Measurements from ENCODE around the gene TMEM151B.
"Not testable (repeated sequence)": the region's sequence is repeated elsewhere in the genome, so short reads cannot be mapped to it uniquely, and the experiment has no call there.

The TMEM151B gene

DNA sequence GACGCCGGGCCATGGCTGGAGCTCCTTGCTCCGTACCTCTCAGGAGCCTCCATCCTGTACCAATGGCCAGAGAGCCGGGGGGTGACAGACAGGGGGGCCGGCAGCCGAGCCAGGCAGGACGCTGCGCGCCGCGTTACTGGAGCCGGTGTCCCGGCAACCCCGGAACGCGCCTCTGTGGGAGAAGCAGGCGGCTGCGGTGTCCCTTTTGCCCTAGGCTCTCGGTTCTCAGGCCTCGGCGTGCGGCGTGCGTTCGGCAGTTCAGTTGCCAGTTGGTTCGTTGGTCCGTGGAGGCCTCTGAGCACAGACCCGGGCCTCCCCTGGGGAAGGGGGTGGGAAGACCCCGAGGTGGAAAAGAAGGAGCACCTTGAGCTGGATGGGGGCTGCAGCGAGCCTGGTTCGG lies 72.2 kb downstream of the TMEM151B start, which contains the start of gene SPATS1:
Gene SPATS1 (plus strand): TSS at position 162 of the 400 bp plus-strand sequence. CDS start 446 bp downstream, outside the sequence.
- Mint-ChIP-seq H3K4me3 (no peak within 1 kb of the TSS), H3K27me3 (peaks cover 34% of the 10 kb centered on the region), H3K9me3 (no peaks in the 10 kb centered on the region), H3K4me1 (ENCODE audit: low read depth) (no peaks in the 10 kb centered on the region), H3K36me3 (ENCODE audit: low read depth) (no peaks in the 10 kb centered on the region), H3K27ac (no peak within 1 kb of the TSS)

DNA sequence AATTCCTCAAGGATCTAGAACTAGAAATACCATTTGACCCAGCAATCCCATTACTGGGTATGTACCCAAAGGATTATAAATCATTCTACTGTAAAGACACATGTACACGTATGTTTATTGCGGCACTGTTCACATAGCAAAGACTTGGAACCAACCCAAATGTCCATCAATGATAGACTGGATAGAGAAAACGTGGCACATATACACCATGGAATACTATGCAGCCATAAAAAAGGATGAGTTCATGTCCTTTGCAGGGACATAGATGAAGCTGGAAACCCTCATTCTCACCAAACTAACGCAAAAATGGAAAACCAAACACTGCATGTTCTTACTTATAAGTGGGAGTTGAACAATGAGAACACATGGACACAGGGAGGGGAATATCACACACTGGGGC lies 76.6 kb downstream of the TMEM151B start:
- not testable (repeated sequence) for H3K9me3 Mint-ChIP-seq; H3K27ac Mint-ChIP-seq; H3K4me3 Mint-ChIP-seq; H3K36me3 Mint-ChIP-seq (ENCODE audit: low read depth); H3K4me1 Mint-ChIP-seq (ENCODE audit: low read depth)
- peaks cover 26% of the 10 kb centered on the region for H3K27me3 Mint-ChIP-seq

DNA sequence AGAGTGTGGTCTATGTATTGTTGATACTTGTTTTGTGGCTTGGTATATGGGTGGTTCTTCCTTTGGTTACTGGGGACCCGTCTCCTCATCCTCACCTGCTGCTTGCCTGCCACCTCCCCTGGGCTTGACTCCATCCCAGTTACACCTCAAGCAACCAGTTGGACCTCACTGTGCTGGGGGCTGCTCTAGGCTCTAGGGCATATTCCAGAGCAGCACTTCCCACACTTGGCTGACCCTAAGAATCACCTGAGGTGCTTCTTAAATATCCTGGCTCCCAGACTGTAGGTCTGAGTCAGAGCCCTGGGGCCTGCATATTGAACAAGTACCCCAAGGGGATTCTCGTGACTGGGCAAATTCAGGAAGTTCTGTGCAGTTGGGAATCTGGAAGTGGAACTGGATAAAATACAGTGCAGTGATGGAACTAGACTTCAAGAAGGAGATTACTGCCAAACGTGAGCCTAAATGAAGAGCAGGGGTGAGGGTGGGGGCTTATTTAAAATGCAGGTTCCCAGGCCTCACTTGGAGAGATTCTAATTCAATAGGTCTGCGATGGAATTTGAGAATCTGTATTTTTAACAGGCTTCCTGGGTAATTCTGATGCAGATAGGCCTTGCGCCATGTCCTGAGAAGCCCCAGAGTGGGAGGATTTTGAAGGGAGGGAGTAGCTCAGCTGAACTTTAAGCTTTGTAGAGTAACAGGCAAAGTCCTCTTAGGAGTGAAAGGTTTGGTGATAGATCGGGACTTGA lies 79.8 kb downstream of the TMEM151B start:
- Mint-ChIP-seq H3K4me1 (ENCODE audit: low read depth) (no peaks in the 10 kb centered on the region), H3K36me3 (ENCODE audit: low read depth) (no peaks in the 10 kb centered on the region), H3K27ac (no peak overlapping the region), H3K9me3 (no peaks in the 10 kb centered on the region), H3K27me3 (no peaks in the 10 kb centered on the region), H3K4me3 (no peak overlapping the region)

DNA sequence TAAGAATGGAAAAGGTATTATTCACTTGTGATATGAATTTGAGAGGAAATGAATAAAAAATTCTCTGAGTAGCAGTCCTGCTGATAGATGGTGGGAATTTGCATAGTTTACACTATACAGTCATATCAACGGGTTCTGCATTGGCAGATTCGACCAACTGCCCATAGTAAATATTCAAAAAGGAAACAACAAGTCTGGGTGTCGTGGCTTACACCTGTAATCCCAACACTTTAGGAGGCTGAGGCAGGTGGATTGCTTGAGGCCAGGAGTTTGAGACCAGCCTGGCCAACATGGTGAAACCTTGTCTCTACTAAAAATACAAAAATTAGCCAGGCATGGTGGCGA lies 80.4 kb downstream of the TMEM151B start:
- not testable (repeated sequence) for H3K36me3 Mint-ChIP-seq (ENCODE audit: low read depth); H3K4me3 Mint-ChIP-seq; H3K27ac Mint-ChIP-seq; H3K9me3 Mint-ChIP-seq; H3K27me3 Mint-ChIP-seq; H3K4me1 Mint-ChIP-seq (ENCODE audit: low read depth)

DNA sequence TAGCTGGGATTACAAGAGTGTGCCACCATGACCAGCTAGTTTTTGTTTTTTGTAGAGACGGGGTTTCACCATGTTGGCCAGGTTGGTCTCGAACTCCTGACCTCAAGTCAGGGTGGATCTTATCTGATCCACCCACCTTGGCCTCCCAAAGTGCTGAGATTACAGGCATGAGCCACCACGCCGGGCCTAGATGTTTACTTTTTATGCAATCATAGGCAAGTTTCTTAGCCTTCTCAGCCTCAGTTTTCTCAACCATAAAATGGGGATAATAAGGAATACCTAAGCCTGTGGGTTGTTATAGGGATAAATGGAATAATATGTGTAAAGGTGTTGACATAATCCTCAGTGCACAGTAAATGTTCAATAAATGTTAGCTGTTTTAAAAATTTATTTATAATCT lies 82.0 kb downstream of the TMEM151B start:
- Mint-ChIP-seq H3K4me1 (ENCODE audit: low read depth) (no peaks in the 10 kb centered on the region), H3K27me3 (peaks cover 5% of the 10 kb centered on the region)

DNA sequence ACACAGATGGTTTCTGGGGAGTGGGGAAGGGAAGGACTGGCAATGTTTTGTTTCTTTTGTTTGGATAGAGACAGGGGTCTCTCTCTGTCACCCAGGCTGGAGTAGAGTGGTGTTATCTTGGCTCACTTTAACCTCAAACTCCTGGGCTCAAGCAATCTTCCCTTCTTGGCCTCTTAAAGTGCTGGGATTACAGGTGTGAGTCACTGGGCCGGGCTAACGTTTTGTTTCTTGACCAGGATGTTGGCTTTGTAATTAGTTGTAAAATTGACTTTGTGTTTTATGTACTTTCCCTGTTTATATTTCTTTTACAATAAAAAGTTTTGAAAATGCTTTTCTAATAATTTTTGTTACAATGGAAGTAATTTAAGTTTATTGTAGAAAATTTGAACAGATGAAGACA lies 83.1 kb downstream of the TMEM151B start:
- Mint-ChIP-seq H3K36me3 (ENCODE audit: low read depth) (no peaks in the 10 kb centered on the region), H3K4me1 (ENCODE audit: low read depth) (no peaks in the 10 kb centered on the region), H3K27ac (no peak overlapping the region), H3K4me3 (no peak overlapping the region), H3K27me3 (peaks cover 11% of the 10 kb centered on the region), H3K9me3 (no peaks in the 10 kb centered on the region)

More for the DNA sequence above, 82.0 kb downstream of the TMEM151B start:
- Mint-ChIP-seq H3K4me3 (no peak overlapping the region), H3K27ac (no peak overlapping the region), H3K36me3 (ENCODE audit: low read depth) (no peaks in the 10 kb centered on the region), H3K9me3 (no peaks in the 10 kb centered on the region)

DNA sequence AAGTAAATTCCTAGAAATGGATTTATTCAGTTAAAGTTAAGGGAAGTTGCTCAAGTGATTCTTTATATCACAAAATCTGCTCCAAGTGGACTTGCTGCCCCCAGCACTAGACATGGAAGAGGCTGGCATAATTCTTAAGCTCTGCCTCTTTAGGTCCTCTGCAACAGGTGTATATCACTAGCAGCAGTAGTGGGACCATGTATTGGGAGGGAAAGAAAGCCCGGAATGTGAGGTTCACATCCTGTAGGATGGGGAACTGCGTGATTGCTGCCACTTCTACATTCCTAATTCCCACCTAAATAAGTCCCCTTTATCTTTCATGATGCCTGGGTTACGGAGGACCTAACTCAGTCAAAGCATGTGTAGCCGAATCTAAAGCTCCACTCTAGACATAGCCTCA lies 85.4 kb downstream of the TMEM151B start:
- Mint-ChIP-seq H3K27ac (no peak overlapping the region), H3K36me3 (ENCODE audit: low read depth) (no peaks in the 10 kb centered on the region), H3K4me3 (no peak overlapping the region), H3K27me3 (peaks cover 11% of the 10 kb centered on the region), H3K4me1 (ENCODE audit: low read depth) (no peaks in the 10 kb centered on the region), H3K9me3 (no peaks in the 10 kb centered on the region)

DNA sequence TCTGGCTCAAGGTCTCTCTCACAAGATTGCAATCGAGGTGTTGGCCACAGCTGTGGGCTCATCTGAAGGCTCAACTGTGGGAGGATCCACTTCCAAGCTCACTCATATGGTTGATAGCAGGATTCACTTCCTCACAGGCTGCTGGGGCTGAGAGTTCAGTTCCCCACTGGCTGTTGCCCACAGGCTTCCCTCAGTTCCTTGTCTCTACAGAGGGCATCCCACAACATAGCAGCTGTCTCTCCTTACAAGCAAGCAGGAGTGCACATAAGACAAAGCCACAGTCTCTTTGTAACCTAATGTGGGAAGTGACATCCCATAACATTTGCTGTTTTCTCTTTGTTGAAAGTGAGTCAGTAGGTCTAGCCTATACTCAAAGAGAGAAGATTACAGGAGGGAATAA lies 86.2 kb downstream of the TMEM151B start:
- Mint-ChIP-seq H3K36me3 (ENCODE audit: low read depth) (no peaks in the 10 kb centered on the region), H3K9me3 (no peaks in the 10 kb centered on the region), H3K4me3 (no peak overlapping the region), H3K4me1 (ENCODE audit: low read depth) (no peaks in the 10 kb centered on the region), H3K27me3 (peaks cover 11% of the 10 kb centered on the region), H3K27ac (no peak overlapping the region)

Data from stimulated activated naive CD8-positive, alpha-beta T cell treated with anti-CD3 and anti-CD28 coated beads, Interleukin-15, Interleukin-2, amounts not matched to agents 100 ng/mL and 50 ng/mL, for 24 hours (primary cell).